IMR-90 (cell line): Measurements from ENCODE around the gene HOXB2.

Experiments
- CEBPB ChIP-seq: IDR thresholded peaks from 2 replicates; pipeline ENCODE4 v1.6.1; 2012; ENCODE audit warnings: low read depth, low read length, improper control_type of control experiment
- CTCF ChIP-seq: conservative IDR thresholded peaks from 2 replicates; pipeline ENCODE4 v1.5.1; 2012; ENCODE audit warnings: mild to moderate bottlenecking, low read depth, low read length, improper control_type of control experiment
- ELK1 ChIP-seq: fragments of 150-350 bp; IDR thresholded peaks from 2 replicates; pipeline ENCODE4 v1.6.1; 2016; ENCODE audit warnings: low read depth, mild to moderate bottlenecking, low read length, moderate library complexity, borderline replicate concordance
- FOS ChIP-seq: fragments of 150-350 bp; IDR thresholded peaks from 2 replicates; pipeline ENCODE4 v1.6.1; 2016; ENCODE audit warnings: low read depth, low read length
- POLR2A ChIP-seq: IDR thresholded peaks from 2 replicates; pipeline ENCODE4 v1.6.1; 2012; ENCODE audit warnings: mild to moderate bottlenecking, low read depth, low read length
- RAD21 ChIP-seq: IDR thresholded peaks from 2 replicates; pipeline ENCODE4 v1.6.1; 2012; ENCODE audit warnings: low read length, improper control_type of control experiment
- RCOR1 ChIP-seq: IDR thresholded peaks from 2 replicates; pipeline ENCODE4 v1.6.1; 2012; ENCODE audit warnings: mild to moderate bottlenecking, low read length, improper control_type of control experiment; ENCODE audit not compliant: insufficient replicate concordance
- SMC3 ChIP-seq: fragments of 150-350 bp; IDR thresholded peaks from 2 replicates; pipeline ENCODE4 v1.6.1; 2016; ENCODE audit warnings: low read depth, mild to moderate bottlenecking, antibody characterized with exemption, low read length, moderate library complexity

GRCh38 chr17:48593840-48594537 is 49.1 kb upstream of the HOXB2 start:
- no peak for TF ChIP-seq CEBPB
- peak; percentile 98 for TF ChIP-seq CTCF
- no peak for TF ChIP-seq ELK1
- TF ChIP-seq POLR2A = peak; percentile 67
- TF ChIP-seq RAD21 = peak; percentile 93
- peak; percentile 82 for TF ChIP-seq SMC3
- no peak for TF ChIP-seq FOS
- TF ChIP-seq RCOR1 = no peak
